Measurements from ENCODE around the gene ZNF423.

ZNF423 gene

GRCh38 chr16:49747654-49748053, 108.3 kb downstream of the ZNF423 start:
- DNase-seq: no peak

- DNase-seq: no peak
Measured at GRCh38 chr16:49746545-49746944, 109.4 kb downstream of the ZNF423 start.

- no peak for DNase-seq
Measured at GRCh38 chr16:49745311-49745747, 110.6 kb downstream of the ZNF423 start.

- no peak for DNase-seq
Measured at GRCh38 chr16:49744244-49745220, 111.4 kb downstream of the ZNF423 start.

- DNase-seq: no peak
Measured at GRCh38 chr16:49743658-49744057, 112.3 kb downstream of the ZNF423 start.

GRCh38 chr16:49743203-49743464, 112.8 kb downstream of the ZNF423 start:
- DNase-seq: no peak

- DNase-seq: no peak
Measured at GRCh38 chr16:49742428-49743202, 113.3 kb downstream of the ZNF423 start.

- no peak for DNase-seq
Measured at GRCh38 chr16:49740256-49740655, 115.7 kb downstream of the ZNF423 start.

- DNase-seq: no peak
Measured at GRCh38 chr16:49739381-49739780, 116.5 kb downstream of the ZNF423 start.

- no peak for DNase-seq
Measured at GRCh38 chr16:49738832-49739231, 117.1 kb downstream of the ZNF423 start.

GRCh38 chr16:49738001-49738400, 117.9 kb downstream of the ZNF423 start:
- DNase-seq: no peak

GRCh38 chr16:49737541-49737940, 118.4 kb downstream of the ZNF423 start:
- DNase-seq: no peak

GRCh38 chr16:49734331-49734730, 121.6 kb downstream of the ZNF423 start:
- DNase-seq: no peak

GRCh38 chr16:49733313-49734009, 122.5 kb downstream of the ZNF423 start:
- no peak for DNase-seq

- DNase-seq: no peak
Measured at GRCh38 chr16:49731911-49732310, 124.0 kb downstream of the ZNF423 start.

GRCh38 chr16:49730772-49731171, 125.1 kb downstream of the ZNF423 start:
- no peak for DNase-seq

- DNase-seq: no peak
Measured at GRCh38 chr16:49727611-49728010, 128.3 kb downstream of the ZNF423 start.

GRCh38 chr16:49726155-49726554, 129.8 kb downstream of the ZNF423 start:
- no peak for DNase-seq

- DNase-seq: no peak
Measured at GRCh38 chr16:49725651-49726050, 130.3 kb downstream of the ZNF423 start.

- DNase-seq: no peak
Measured at GRCh38 chr16:49724774-49725173, 131.1 kb downstream of the ZNF423 start.

GRCh38 chr16:49723310-49723709, 132.6 kb downstream of the ZNF423 start:
- no peak for DNase-seq

GRCh38 chr16:49720225-49720624, 135.7 kb downstream of the ZNF423 start:
- no peak for DNase-seq

- no peak for DNase-seq
Measured at GRCh38 chr16:49717689-49718088, 138.2 kb downstream of the ZNF423 start.

All from SW 1271 (cell line).